Panc1 (cell line): ENCODE measurements around the gene CEACAM21. TPM values are rescaled to one million over a fixed set of nuclear protein-coding genes. Genes with fewer than 3 reads are reported as not detected.

ENCODE experiments used
- ATAC-seq: fragments of 200-7000 bp; cut with Tn5 transposase; 2 replicates; pipeline ENCODE4 v1.9.1; 2020; ENCODE audit warnings: mild to moderate bottlenecking, moderate library complexity
- BruUV-seq: library from RNA; stranded (reverse); fragments of 400-500 nt; replicated peaks from 2 replicates; lab custom pipeline; 2021; lab: Mats Ljungman, UMichigan
- CTCF ChIA-PET: fragments of 300-600 bp; sonication (Branson Sonifier 250); formaldehyde crosslinking; loops from one replicate; lab custom pipeline; 2022; ENCODE audit warnings: antibody characterized with exemption; lab: Charles Lee
- POLR2A ChIA-PET: fragments of 300-600 bp; sonication (Branson Sonifier 250); formaldehyde crosslinking; loops from one replicate; lab custom pipeline; 2022; ENCODE audit warnings: antibody characterized with exemption; lab: Charles Lee
- DNase-seq: peaks from one replicate; pipeline ENCODE4 v3.0.0-alpha.2; 2010; ENCODE audit warnings: low read depth, low spot score
- H3K27ac ChIP-seq: 2 replicates; pipeline ENCODE4 v1.5.1; 2011; ENCODE audit warnings: mild to moderate bottlenecking, low read length, inconsistent platforms
- H3K27me3 ChIP-seq: fragments of 200-500 bp; sonication (Bioruptor generic); 2 replicates; pipeline ENCODE4 v1.6.0; 2014; ENCODE audit warnings: low read length, inconsistent platforms; ENCODE audit not compliant: control insufficient read depth, insufficient read depth
- H3K36me3 ChIP-seq: fragments of 200-500 bp; sonication (Bioruptor generic); 2 replicates; pipeline ENCODE4 v1.5.1; 2014; ENCODE audit warnings: inconsistent platforms, mild to moderate bottlenecking, low read length, moderate library complexity; ENCODE audit not compliant: control insufficient read depth, insufficient read depth
- H3K4me1 ChIP-seq: 2 replicates; pipeline ENCODE4 v1.5.1; 2011; ENCODE audit warnings: inconsistent platforms, mild to moderate bottlenecking, low read length, moderate library complexity; ENCODE audit not compliant: control insufficient read depth, insufficient read depth
- H3K4me3 ChIP-seq, 2 experiments: 2 replicates each; pipeline ENCODE4 v1.5.1; 2011 to 2012; ENCODE audit warnings: low read depth in 2 of 2, low read length in 2 of 2, mild to moderate bottlenecking in 2 of 2, inconsistent platforms in 1 of 2, moderate library complexity in 1 of 2
- H3K9me3 ChIP-seq: fragments of 200-500 bp; sonication (Bioruptor generic); 2 replicates; pipeline ENCODE4 v1.5.1; 2014; ENCODE audit warnings: low read depth, mild to moderate bottlenecking, inconsistent platforms, low read length, moderate library complexity; ENCODE audit not compliant: control insufficient read depth, insufficient read depth
- CTCF ChIP-seq: fragments of 450-650 bp; IDR thresholded peaks from 2 replicates; pipeline ENCODE4 v1.5.1; 2017; ENCODE audit warnings: mild to moderate bottlenecking
- POLR2AphosphoS5 ChIP-seq: IDR thresholded peaks from 2 replicates; pipeline ENCODE4 v1.6.1; 2012; ENCODE audit warnings: mild to moderate bottlenecking, low read depth, low read length, moderate library complexity
- REST ChIP-seq, 2 experiments: IDR thresholded peaks; 2 replicates each; pipeline ENCODE4 v1.6.1; 2011 to 2012; ENCODE audit warnings: low read depth in 2 of 2, control low read depth in 1 of 2, low read length in 1 of 2, mild to moderate bottlenecking in 1 of 2, moderate library complexity in 1 of 2; ENCODE audit not compliant: insufficient read depth in 1 of 2
- SIN3A ChIP-seq: IDR thresholded peaks from 2 replicates; pipeline ENCODE4 v1.6.1; 2012; ENCODE audit warnings: low read depth, mild to moderate bottlenecking, low read length, moderate library complexity, borderline replicate concordance; ENCODE audit not compliant: insufficient read depth
- TCF7L2 ChIP-seq: IDR thresholded peaks from 2 replicates; pipeline ENCODE4 v1.6.1; 2011; ENCODE audit warnings: mild to moderate bottlenecking, low read depth, low read length, inconsistent platforms
- in situ Hi-C: cut with HindIII; loops from 2 replicates; pipeline ENCODE4 v1.10.0; 2016; ENCODE audit warnings: low sequenced_read_pairs, low pct_unique_long_range_greater_than_20kb
- intact Hi-C: fragments of 100-400 bp; cut with micrococcal nuclease; formaldehyde crosslinking; loops from one replicate; pipeline ENCODE4 v1.10.0; 2022; ENCODE audit not compliant: unreplicated experiment
- total RNA-seq: library from RNA; stranded (reverse); gene quantifications from one replicate; pipeline ENCODE4 v1.2.1, GENCODE V29; 2021; ENCODE audit not compliant: unreplicated experiment

Gene CEACAM21
- total RNA-seq, 1 experiment from 2014 or later = not detected

GRCh38 chr19:41626877-41627276 is 50.9 kb downstream of the CEACAM21 start, which contains the start of gene CEACAM4:
CEACAM4 (minus strand) TSS chr19:41627074; CDS start chr19:41626963, 111 bp downstream.
- H3K9me3 ChIP-seq = no peaks in the 10 kb centered on the region
- H3K27ac ChIP-seq = no peak within 1 kb of the TSS
- H3K36me3 ChIP-seq = no peaks in the 10 kb centered on the region
- no TSS peak for BruUV-seq
- CTCF ChIA-PET = no interaction called here
- H3K4me3 ChIP-seq = no peak within 1 kb of the TSS
- POLR2A ChIA-PET = no interaction called here
- H3K4me1 ChIP-seq = no peaks in the 10 kb centered on the region
- in situ Hi-C loops (no loop called here), intact Hi-C loops (no loop called here)
- DNase-seq (no peak), ATAC-seq (no peak)
- peaks cover 4% of the 10 kb centered on the region for H3K27me3 ChIP-seq
- TF ChIP-seq REST (IDR thresholded peaks at IDR 0.05; ENCODE audit: insufficient read depth in 1 of 2, low read depth in 2 of 2, low read length in 1 of 2) (no peak), CTCF (no peak), SIN3A (no peak), TCF7L2 (no peak), POLR2AphosphoS5 (no peak)

- no TSS peak for BruUV-seq
- ChIA-PET POLR2A (no interaction called here), CTCF (no interaction called here)
- no peaks in the 10 kb centered on the region for H3K36me3 ChIP-seq
- no peaks in the 10 kb centered on the region for H3K4me1 ChIP-seq
- intact Hi-C loops (no loop called here), in situ Hi-C loops (no loop called here)
- H3K27ac ChIP-seq = no peak overlapping the region
- H3K9me3 ChIP-seq = no peaks in the 10 kb centered on the region
- no peak overlapping the region for H3K4me3 ChIP-seq
- DNase-seq = no peak
- TF ChIP-seq SIN3A = no peak
- no peak for TF ChIP-seq POLR2AphosphoS5
- TF ChIP-seq CTCF = no peak
- no peak for TF ChIP-seq REST (IDR thresholded peaks at IDR 0.05; ENCODE audit: insufficient read depth in 1 of 2, low read depth in 2 of 2, low read length in 1 of 2)
- no peak for TF ChIP-seq TCF7L2
- no peak for ATAC-seq
- peaks cover 4% of the 10 kb centered on the region for H3K27me3 ChIP-seq
These were observed 52.2 kb downstream of the CEACAM21 start for GRCh38 chr19:41627966-41628675.
